Right kidney (tissue), 1 donor: ENCODE data around the gene NAP1L1.
A peak's percentile ranks its signal among the peaks of the same experiment; 100 is the strongest.

Source experiments
- DNase-seq: peaks from one replicate; pipeline ENCODE4 v3.0.0-alpha.2; 2016

The NAP1L1 gene

DNA sequence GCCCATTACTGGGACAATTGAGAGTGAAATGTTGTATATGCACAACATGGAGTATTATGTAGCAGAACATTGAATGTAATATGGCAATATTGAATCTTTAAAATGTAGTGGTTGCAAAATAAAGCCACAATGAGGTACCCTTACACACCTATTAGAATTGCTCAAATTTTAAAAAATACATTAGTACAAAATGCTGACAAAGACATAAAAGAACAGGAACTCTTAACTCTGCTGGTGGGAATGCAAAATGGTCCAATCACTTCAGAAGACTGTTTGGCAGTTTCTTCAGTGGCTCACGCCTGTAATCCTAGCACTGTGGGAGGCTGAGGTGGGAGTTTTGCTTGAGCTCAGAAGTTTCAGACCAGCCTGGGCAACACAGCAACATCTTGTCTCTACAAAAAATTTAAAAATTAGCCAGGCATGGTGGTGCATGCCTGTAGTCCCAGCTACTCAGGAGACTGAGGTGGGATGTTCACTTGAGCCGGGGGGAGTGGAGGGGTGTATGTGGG, 6.8 kb upstream of the NAP1L1 start:
- DNase-seq, result peak; percentile 2

DNA sequence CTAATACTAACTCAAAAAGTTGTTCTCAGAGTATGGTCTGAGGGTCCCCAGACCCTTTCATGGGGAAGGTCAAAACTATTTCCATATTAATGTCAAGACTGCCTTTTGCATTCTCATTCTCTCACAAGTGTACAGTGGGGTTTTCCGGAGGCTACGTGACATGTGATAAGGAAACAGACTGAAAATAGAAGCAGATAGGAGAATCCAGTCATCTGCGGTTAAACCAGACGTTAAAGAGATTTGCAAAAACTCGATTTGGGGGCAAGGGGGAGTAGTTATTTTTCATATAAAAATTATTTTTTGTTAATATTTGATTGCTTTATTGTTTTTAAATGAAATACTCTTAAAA, 1.0 kb upstream of the NAP1L1 start:
- no peak for DNase-seq

DNA sequence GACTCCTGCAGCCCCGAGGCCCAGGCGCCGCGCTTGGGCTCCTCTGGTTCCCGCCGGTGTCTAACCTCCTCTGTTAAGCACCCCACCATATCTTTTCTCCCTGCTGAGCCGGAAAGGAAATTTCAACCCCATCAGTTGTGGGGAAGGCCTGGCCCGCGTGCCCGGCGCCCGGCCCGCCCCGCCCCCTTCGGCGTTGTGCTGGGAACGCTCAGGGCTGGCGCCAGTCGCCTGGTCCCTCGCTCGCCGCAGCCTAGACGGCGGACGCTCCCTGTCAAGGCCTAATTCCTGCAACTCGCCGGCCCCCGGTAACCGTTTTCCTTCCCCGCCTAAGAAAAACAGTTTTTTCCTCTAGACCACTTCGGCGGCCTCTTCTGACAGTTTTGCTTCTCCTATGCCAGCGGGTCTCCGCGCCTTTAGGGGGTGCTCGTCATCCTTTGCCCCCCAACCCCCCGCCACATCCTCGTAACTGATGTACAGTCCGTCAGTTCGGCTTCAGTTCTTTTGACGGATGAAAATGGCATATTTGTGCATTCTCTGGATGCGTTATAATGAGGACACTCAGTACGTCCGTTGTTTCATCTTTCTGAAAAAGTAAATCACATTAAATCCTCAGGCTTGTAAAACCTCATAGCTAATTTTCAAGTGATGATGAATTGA, 506 bp upstream of the NAP1L1 start:
- DNase-seq, result peak; percentile 100

DNA sequence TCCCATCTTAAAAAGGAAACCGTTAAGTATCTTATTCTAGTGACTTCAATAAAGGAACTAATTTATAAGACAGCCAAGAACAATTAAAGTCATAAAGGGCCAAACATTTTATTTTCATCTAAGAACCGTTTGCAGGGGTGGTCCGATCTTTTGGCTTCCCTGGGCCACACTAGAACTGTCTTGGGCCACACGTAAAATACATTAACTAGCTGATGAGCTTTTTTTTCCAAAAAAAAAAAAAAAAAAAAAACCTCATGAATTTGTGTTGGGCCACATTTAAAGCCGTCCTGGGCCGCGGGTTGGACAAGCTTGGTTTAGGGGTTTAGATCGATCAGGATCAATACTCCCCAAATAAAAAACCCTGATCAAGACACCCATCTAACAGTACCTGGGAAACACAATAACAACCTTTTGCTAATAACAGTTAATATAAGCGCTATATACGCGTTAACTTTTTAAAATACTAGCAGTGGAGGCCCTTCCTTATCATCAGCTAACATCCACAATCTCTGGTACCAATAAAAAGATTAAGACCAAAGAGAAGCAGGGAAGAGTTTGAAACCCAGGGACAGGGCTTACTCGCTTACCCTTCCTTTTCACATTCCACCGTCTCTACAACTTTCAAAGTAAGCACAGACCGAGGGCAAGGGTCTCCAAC, 1.1 kb downstream of the NAP1L1 start:
- DNase-seq, result no peak

DNA sequence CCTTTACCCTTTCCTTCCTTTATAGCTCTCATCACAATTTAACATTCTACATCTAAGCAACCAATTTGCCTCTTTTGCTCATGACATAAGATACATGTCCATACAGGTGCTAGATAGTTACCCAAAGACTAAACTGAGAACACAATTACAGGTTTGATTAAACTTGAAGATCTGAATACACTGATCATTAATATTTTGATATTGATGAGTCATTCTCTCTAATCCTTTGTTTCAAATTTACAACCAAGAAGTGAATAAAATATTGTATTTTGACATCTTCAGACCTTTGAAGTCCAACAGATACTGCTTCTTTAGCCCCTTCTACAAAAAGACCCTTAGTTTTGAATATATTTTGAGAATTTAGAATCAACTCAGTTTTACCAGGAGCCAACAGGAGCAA, 2.6 kb downstream of the NAP1L1 start:
- DNase-seq, result no peak

DNA sequence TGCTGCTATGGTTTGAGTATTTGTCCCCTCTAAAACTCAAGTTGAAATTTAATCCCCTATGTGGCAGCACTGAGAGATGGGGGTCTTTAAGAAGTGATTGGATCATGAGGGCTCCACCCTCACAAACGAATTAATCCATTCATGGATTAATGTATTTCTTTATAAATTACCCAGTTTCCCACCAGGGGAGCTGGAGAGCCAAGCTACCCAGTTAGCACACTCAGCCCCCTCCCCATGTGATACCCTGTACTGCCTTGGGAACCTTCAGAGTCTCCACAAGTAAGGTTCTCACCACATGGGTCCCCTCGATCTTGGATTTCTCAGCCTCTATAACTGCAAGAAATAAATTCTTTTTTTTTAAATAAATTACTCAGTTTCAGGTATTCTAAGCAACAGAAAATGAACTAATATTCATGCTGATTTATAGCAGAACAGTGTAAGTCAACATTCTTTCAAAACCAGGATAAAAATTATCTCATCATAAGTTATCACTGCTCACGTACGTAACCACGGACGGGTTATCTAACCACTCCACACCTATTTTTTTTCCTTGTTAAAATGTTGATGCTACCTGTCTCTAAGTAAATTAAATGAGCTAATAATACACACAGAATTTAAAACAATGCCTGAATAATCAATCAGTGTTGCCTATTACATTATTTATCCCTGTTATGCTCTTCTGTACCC, 3.6 kb downstream of the NAP1L1 start:
- no peak for DNase-seq

DNA sequence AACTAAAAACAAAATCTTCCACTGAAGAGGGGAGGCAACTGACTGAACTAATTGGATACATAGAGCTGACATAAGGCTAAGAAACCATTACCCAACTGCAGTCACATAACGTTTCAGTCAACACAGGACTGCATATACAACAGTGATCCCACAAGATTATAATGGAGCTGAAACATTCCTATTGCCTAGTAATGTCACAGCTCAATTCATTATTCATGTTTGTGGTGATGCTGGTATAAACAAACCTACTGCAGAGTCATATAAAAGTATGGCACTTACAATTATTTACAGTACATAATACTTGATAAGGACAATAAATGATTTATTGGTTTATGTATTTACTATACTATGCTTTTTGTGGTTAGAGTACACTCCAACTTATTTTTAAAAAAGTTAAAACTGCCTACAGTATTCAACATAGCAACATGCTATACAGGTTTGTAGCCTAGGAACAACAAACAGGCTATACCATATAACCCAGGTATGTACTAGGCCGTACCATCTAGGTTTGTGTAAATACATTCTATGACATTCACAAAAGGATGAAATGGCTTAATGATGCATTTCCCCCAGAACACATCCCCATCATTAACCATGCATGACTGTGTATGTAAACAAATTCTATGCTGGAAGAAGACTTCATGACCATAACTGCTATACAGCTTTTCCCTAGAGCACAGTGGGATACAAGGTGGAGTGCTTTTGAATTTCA, 4.3 kb downstream of the NAP1L1 start:
- no peak for DNase-seq

DNA sequence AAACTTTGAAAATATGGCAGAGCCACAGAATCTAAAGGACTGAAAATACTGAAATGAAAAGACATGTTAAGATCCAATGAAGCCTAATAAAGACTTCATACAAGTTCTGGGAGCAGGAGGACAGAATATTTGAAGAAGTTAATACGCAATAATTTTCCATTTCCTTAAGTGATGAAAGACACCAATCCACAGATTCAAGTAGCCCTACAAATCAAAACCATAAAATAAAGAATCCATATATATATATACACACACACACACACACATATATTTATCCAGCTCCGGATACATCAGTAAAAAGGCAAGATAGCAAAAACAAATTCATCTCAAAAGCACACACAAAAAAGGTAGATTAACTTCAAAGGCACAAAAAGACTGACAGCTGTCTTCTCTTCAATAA, 5.7 kb downstream of the NAP1L1 start:
- DNase-seq, result no peak

DNA sequence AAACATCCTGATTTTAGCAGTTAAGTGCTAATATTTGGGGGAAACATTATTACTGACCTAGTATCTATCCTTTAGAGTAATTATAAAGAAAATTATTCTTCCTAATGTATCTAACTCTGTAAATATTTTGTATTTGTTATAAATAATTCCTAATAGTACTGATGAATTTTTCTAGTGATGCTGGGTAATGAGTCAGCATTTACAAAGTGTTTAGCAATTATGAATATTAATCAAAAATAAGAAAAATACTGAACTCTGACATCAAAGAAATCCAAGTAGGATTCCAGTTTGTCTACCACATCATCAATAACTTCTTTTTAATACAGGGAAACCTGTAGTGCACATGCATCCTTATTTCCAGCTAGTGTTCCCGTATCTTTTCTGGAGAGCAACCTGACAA, 9.0 kb downstream of the NAP1L1 start:
- no peak for DNase-seq

DNA sequence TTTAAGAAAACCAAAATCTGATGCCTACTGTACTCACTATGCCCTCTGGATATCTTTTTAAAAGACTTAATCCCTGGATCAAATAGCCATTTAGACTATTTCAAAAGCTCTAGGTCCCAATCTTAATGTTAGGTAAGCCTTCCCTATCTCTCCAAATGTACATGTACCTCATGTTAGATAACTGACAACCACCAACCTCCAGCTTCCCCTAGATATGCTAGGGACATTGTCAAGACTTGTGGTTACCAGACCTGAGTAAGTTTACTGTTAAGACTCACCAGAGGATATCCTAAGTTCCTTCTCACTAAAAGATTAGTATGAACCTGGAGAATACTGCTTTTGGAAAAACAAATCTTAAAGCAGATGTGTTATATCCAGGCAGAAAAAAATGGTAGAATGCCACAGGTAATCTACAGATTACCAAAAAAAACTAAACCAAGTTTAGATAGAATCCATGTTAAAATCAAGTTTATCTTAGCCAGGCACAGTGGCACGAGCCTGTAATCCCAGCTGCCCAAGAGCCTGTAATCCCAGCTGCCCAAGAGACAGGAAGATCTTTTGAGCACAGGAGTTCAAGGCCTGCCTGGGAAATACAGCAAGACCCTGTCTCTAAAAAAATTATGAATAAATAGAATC, 9.7 kb downstream of the NAP1L1 start:
- DNase-seq, result no peak

DNA sequence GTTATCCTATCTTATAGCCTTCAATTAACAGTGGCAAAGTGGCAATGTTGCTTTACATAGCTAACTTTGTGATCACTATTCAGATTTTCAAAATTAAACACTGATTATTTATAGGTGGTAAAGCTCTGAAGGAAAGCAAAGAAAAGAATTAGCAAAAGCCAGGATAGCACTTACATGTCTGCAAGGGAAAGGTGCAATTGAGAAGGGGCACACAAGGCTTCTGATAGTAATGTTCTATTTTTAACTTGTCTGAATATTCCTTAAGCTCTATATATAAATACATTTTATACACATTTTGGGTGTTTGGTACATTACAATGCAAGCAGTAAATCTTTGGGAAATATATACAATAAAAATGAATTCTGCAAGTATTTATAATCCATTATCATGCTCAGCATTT, 10.9 kb downstream of the NAP1L1 start:
- DNase-seq, result no peak

DNA sequence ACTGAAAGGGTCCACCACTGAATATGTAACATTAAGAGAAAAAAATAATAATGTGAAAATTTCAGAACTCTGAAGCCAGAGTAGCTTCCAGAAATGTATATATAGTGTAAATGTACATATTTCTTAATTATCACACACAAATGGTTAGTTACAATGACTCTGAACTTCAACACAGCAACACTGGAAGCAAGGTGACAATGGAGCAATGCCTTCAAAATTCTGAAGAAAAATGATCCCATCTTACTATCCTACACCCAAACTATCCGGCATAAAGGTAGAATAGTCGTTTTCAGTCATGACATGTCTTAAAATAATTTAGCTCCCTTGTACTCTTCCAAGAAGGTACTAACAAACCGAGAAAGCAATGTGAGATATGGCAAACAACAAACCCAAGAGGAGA, 11.9 kb downstream of the NAP1L1 start:
- no peak for DNase-seq

DNA sequence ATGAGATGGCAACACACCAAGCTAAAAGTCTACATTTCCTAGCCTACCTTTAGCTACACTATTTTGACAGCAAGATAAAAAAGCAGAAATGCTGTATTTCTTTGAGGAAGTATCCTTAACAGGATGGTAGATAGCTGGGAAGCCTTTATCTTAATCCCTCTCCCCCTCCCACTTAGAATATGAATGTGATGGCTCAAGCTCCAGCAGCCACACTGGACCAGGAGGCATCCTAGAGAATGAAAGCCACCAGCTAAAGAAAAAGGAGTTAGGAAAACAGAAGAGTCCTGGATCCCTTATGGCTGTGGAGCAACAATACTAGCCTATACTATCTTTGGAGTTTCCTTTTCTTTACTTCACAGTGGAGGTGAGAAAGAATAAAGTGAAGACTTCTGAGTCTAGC, 15.1 kb downstream of the NAP1L1 start:
- DNase-seq, result no peak

DNA sequence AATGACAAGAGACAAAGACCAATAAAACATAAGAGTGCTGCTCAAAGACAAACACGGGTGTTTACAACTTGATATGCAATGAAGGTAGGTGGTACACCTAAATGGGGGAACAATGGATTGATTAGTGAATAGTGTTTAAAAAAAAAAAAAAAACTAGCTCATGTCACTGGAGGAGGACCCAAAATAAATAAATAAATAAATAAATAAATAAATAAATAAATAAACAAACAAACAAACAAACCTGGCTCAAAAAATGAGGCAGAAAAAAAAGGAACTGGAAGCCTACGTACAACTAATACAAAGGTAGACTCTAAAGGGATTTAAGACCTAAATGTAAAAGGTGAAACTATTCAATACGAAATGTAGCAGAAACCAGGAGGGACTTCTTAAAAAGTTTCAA, 18.6 kb downstream of the NAP1L1 start:
- no peak for DNase-seq

DNA sequence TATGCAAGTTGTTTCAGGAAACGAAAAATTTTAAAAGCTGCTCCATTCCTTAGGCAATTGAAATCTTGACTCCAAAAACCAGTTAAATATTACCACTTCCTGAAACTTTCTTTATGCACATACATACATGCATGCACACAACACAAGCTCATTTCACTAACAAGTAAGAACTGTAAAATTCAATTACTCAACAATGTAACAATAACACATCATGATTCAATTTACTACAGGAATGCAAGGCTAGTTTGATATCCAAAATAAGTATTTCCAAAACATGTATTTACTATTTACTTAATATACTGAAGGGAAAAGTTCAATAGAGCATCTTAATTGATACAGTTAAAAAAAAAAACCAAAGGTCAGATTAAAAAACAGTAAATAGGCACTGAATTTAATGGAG, 19.6 kb downstream of the NAP1L1 start:
- no peak for DNase-seq

DNA sequence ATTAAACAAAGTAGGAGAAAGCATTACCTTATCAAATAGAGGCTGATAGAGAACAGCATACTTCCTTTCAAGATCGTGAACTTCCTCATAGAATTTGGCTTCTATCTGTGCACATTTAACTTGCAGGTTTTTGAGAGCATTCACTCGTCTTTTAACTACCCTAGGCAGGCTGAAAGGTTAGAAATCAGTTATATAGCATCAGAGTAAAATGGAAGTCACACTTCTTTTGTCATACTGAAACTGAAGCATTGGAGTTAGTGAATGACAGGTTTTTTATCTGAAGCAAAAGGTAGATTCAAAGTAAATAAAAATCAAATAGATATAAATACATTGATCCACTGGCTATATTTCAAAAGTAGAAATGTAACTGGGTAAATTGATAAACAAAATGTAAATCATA, 24.4 kb downstream of the NAP1L1 start:
- DNase-seq, result no peak

DNA sequence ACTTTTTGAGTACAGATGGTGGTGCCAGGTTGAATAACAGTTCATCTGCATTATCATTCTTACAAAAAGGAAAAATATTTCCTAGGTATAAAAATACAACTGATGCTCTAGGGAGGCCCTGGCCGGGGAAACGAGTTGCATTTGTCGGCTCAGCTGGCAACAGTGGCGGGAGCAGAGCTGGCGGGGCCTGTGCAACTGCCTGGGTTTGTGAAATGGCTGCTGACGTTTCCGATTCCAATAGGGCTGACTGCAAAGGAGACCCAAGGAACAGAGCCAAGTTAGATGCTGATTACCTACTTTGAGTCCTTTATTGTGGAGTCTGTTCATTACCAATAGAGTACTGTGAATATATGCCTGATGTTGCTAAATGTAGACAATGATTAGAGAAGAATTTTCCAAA, 27.2 kb downstream of the NAP1L1 start:
- DNase-seq, result no peak

DNA sequence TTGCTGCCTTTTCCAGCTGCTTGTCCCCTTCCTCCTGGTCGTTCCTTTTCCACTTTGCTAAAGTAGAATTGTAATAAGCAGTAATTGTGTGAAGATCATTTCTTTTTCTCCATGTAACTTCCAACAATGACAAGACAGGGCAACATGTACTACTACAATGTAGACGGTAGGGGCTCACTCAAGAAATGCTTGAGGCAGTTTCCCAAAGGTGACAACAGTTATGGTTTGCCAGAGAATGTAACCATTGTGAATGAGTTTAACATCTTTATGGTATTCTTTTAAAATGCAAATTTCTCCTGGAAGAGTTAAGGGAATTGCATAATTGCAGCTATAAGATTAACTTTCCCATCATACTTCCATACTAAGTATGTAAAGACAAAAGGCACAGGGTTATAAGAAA, 29.1 kb downstream of the NAP1L1 start:
- DNase-seq, result no peak

DNA sequence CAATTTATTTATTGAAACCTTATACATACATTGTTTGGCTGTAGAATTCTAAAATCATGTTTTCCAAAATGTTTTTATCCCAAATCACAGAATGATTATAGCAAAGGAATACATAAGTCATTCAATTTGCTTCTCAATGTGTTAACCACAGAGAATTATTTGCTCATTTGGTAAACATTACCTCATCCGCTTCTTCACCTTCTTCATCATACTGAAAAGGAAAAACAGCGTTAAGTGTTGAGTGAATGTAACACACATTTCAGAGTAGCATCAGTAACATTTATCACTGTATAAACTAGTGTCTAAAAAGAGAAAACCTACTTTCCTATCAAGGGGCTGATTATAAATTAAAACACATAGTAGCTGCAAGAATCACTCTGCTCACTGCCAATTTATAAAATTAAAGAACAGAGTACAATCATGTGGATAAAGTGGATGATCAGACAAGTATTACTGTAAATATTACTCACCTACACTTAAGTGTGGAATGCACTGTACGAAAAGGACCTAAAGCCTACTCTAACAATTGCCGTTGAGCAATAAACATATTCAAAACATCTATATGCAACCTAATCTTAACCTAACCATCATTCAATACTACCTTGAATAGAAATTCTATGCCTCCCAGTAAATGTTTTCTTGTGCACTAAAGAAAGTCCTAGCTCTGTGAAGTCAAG, 34.8 kb downstream of the NAP1L1 start:
- DNase-seq, result no peak

DNA sequence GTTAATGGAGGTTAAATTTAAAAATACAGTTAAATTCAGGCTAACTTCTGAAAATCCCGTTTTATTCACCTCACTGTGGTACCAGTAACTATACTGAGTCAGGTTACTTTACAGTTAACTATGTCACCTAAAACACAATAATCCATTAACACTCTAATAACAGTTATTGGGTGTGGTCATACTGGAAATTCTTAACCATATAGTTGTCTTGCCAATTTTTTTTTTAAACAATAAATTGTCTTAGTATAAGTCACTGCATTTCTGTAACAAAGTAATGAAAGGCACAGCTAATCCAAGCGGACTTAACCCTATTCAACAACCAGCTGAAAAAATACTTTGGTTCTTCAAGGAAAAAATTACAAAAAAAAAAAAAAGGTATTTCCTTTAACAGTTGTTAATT, 36.7 kb downstream of the NAP1L1 start:
- no peak for DNase-seq

DNA sequence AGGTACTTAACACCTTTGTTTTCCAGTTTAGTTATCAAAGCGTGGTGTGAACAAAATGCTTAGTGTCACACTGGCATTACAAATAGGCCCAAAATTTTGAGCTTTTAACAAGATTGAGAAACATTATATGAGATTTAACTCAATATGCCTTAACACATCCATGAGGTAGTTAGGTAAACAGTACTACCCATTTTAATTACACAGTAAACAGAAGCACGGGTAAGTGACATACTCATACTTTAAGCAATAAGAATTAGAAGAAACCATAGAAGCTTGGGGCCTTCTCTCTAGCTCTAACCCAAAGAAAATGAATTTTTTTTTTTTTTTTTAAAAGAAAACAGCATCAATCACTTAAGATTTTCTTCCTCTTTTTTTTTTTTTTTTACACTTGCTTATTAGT, 37.4 kb downstream of the NAP1L1 start:
- DNase-seq, result no peak

DNA sequence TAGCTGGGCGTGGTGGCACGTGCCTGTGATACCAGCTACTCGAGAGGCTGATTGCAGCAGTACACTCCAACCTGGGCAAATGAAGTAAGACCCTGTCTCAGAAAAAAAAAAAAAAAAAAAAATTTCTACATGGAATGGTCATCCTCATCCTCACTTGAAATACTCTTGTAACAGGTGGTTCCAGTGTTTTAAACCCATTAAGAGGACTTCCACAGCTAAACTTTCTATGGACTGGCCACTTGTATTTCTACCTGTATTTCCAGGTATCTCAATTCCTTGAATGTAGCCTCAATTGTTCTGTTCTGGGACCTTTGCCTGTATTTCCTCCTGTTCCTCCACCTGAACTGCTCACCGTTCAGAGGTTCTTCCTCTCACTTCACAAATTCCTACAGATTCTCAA, 41.1 kb downstream of the NAP1L1 start:
- no peak for DNase-seq
